ENCODE results near the gene MRPS27. TPM values are rescaled to one million over a fixed set of nuclear protein-coding genes. Genes with fewer than 3 reads are reported as not detected.

MRPS27 gene
- total and polyA plus RNA-seq, 2 of the 4 experiments (the other 2 are of a cell fraction), result 46.9 to 90.5 TPM

DNA sequence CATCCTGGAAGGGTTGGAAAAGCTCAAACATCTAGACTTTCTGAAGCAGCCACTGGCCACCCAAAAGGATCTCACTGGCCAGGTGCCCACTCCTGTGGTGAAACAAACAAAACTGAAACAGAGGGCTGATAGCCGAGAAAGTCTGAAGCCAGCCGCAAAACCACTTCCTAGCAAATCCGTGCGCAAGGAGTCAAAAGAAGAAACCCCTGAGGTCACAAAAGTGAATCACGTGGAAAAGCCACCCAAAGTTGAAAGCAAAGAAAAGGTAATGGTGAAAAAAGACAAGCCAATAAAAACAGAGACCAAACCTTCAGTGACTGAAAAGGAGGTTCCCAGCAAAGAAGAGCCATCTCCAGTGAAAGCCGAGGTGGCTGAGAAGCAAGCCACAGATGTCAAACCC is 125.2 kb downstream of the MRPS27 start:
- ChIA-PET CTCF (no interaction called here), POLR2A (ENCODE audit: unreplicated experiment) (no interaction called here)
- H2AK5ac ChIP-seq (ENCODE audit: low read depth, low read length), result no peak overlapping the region
- WGBS, 2 experiments (ENCODE audit: extremely low coverage in 2 of 2, insufficient read length in 1 of 2), result 100% methylated on average over 5 of the region's 6 CpGs; no CpG with 5 or more reads in 1 of the 2 experiments
- no peak overlapping the region for H3K9ac ChIP-seq (ENCODE audit: low read depth, low read length)
- H3K4ac ChIP-seq (ENCODE audit: low read depth, low read length), result no peak overlapping the region
- peaks cover 57% of the 10 kb centered on the region for H3K36me3 ChIP-seq (ENCODE audit: control insufficient read depth, insufficient read depth, low read length)
- H3K14ac ChIP-seq (replicated peaks; ENCODE audit: low read depth, low read length), result no peak overlapping the region
- no peak overlapping the region for H3K23ac ChIP-seq (ENCODE audit: low read depth, low read length)
- 0 out of 2 replicates have a peak, but pooled peaks cover 6% of the 10 kb centered on the region for H4K20me1 ChIP-seq (ENCODE audit: insufficient read depth, low read length)
- no peak overlapping the region for H4K8ac ChIP-seq (ENCODE audit: low read depth in 2 of 2, low read length in 2 of 2)
- BruUV-seq (replicated peaks), result no TSS peak
- H2AK9ac ChIP-seq (replicated peaks; ENCODE audit: low read depth, low read length, poor library complexity), result no peak overlapping the region
- no peaks in the 10 kb centered on the region for H3K27me3 ChIP-seq (ENCODE audit: control insufficient read depth, insufficient read depth, low read length)
- H3K4me1 ChIP-seq (ENCODE audit: control insufficient read depth, insufficient read depth, low read length), result peaks cover 3% of the 10 kb centered on the region; the same call in 1 of the 2 replicates
- H3K18ac ChIP-seq (ENCODE audit: low read depth, low read length), result no peak overlapping the region
- no peak overlapping the region for H4K5ac ChIP-seq (ENCODE audit: low read depth, low read length)
- no peak overlapping the region for H2BK15ac ChIP-seq (ENCODE audit: low read depth, low read length)
- H2AFZ ChIP-seq (replicated peaks; ENCODE audit: low read length, poor library complexity), result no peak overlapping the region
- ATAC-seq (ENCODE audit: low read depth), result no peak
- H3K79me1 ChIP-seq (ENCODE audit: low read depth in 1 of 2, low read length in 2 of 2), result peaks cover 61 to 86% of the 10 kb centered on the region in 2 experiments
- H2BK20ac ChIP-seq (ENCODE audit: low read depth, low read length), result no peak overlapping the region
- no peak overlapping the region for H2BK120ac ChIP-seq (ENCODE audit: low read depth, low read length)
- intact Hi-C loops (cut with micrococcal nuclease) (no loop called here), dilution Hi-C loops (cut with HindIII; ENCODE audit: low sequenced_read_pairs, unreplicated experiment) (no loop called here), in situ Hi-C loops (cut with MboI; ENCODE audit: low sequenced_read_pairs) (no loop called here)
- H2BK5ac ChIP-seq (ENCODE audit: low read depth, low read length, poor library complexity, severe bottlenecking), result no peak overlapping the region
- no peak overlapping the region for H3K4me3 ChIP-seq (ENCODE audit: insufficient read depth, low read depth, low read length)
- no peak overlapping the region for H4K91ac ChIP-seq (ENCODE audit: insufficient read depth, low read depth, low read length)
- H3K9me3 ChIP-seq (ENCODE audit: control insufficient read depth, insufficient read depth, low read length), result no peaks in the 10 kb centered on the region
- TF ChIP-seq POLR2A (IDR thresholded peaks at IDR 0.05; ENCODE audit: low read depth, low read length) (no peak), CHD1 (IDR thresholded peaks at IDR 0.05; ENCODE audit: low read depth, low read length) (no peak), RAD21 (IDR thresholded peaks at IDR 0.05; ENCODE audit: low read length) (no peak)
- no peak overlapping the region for H3K27ac ChIP-seq (ENCODE audit: insufficient read depth, low read length)
- DNase-seq, result no peak
- no peaks in the 10 kb centered on the region; the same call in 1 of the 2 replicates for H3K9me1 ChIP-seq (ENCODE audit: insufficient read depth, low read length)
- H3K4me2 ChIP-seq (ENCODE audit: low read depth, low read length), result no peak overlapping the region
- H3K56ac ChIP-seq (ENCODE audit: extremely low read depth, insufficient read depth, low read length), result no peak overlapping the region
